Thyroid gland (tissue), 4 donors: ENCODE data around the gene FOXN3.

Source experiments
- CTCF ChIP-seq, 6 experiments: fragments of 200-600 bp in 3 of 6; fragments of 450-650 bp in 3 of 6; sonication (generic) in 3 of 6; IDR thresholded peaks; one replicate each; pipeline ENCODE4 v1.5.1; 2016 to 2019; ENCODE audit warnings: antibody characterized with exemption in 6 of 6, mild to moderate bottlenecking in 2 of 6, inconsistent platforms in 1 of 6, moderate library complexity in 1 of 6
- POLR2A ChIP-seq, 2 donors: fragments of 450-650 bp; IDR thresholded peaks; one replicate each; pipeline ENCODE4 v1.6.1; 2017; ENCODE audit warnings: antibody characterized with exemption in 2 of 2, mild to moderate bottlenecking in 2 of 2, moderate library complexity in 1 of 2

GRCh38 chr14:89330236-89331002 is 86.6 kb downstream of the FOXN3 start:
- TF ChIP-seq CTCF (IDR thresholded peaks at IDR 0.05): no peak
- TF ChIP-seq POLR2A (IDR thresholded peaks at IDR 0.05): no peak
